Fibroblast of lung (primary cell): ENCODE measurements around the gene FHL1.

Experiments used
- CTCF ChIP-seq, 2 donors: IDR thresholded peaks in 1 of 2; conservative IDR thresholded peaks in 1 of 2; 1 replicate in 1 of 2; 2 replicates in 1 of 2; pipeline ENCODE4 v1.5.1; 2011 to 2012; ENCODE audit warnings: low read length in 2 of 2, control low read depth in 1 of 2, inconsistent platforms in 1 of 2, low read depth in 1 of 2, mild to moderate bottlenecking in 1 of 2
- EZH2 ChIP-seq: IDR thresholded peaks from 2 replicates; pipeline ENCODE4 v1.5.1; 2012; ENCODE audit warnings: low read length, control low read depth, mild to moderate bottlenecking; ENCODE audit errors: missing control alignments

GRCh38 chrX:136146614-136147314, 569 bp upstream of the FHL1 start:
- TF ChIP-seq CTCF (conservative IDR thresholded peaks at IDR 0.05 in 1 of 2, IDR thresholded peaks at IDR 0.05 in 1 of 2; ENCODE audit: low read depth in 1 of 2, low read length in 2 of 2), result no peak
- TF ChIP-seq EZH2, result no peak
